ENCODE measurements around the gene LAMA1. TPM values are rescaled to one million over a fixed set of nuclear protein-coding genes. Genes with fewer than 3 reads are reported as not detected.

LAMA1 gene
- total RNA-seq, 2 donors from 2014 or later, result 0.99 to 3.4 TPM

GRCh38 chr18:6948281-6949055, 169.1 kb downstream of the LAMA1 start:
- intact Hi-C loops (cut with DNase I), result no loop called here
- TF ChIP-seq POLR2A (IDR thresholded peaks at IDR 0.05) (no peak), CTCF (IDR thresholded peaks at IDR 0.05) (no peak)
- no peaks in the 10 kb centered on the region for H3K9me3 ChIP-seq
- peaks cover 64% of the 10 kb centered on the region for H3K4me1 ChIP-seq
- H3K27ac ChIP-seq, result peak overlapping the region in 3 of 4 donors; percentile 59 to 76 (median 66)
- no peaks in the 10 kb centered on the region for H3K27me3 ChIP-seq
- no peak overlapping the region for H3K4me3 ChIP-seq
- no peaks in the 10 kb centered on the region for H3K36me3 ChIP-seq (replicated peaks in 1 of 2; ENCODE audit: insufficient read depth in 1 of 2, low read depth in 2 of 2)
- 68 to 73% methylated on average over 16 of the region's 16 CpGs for WGBS, 2 donors
- ATAC-seq (no peak), DNase-seq (no peak)

DNA sequence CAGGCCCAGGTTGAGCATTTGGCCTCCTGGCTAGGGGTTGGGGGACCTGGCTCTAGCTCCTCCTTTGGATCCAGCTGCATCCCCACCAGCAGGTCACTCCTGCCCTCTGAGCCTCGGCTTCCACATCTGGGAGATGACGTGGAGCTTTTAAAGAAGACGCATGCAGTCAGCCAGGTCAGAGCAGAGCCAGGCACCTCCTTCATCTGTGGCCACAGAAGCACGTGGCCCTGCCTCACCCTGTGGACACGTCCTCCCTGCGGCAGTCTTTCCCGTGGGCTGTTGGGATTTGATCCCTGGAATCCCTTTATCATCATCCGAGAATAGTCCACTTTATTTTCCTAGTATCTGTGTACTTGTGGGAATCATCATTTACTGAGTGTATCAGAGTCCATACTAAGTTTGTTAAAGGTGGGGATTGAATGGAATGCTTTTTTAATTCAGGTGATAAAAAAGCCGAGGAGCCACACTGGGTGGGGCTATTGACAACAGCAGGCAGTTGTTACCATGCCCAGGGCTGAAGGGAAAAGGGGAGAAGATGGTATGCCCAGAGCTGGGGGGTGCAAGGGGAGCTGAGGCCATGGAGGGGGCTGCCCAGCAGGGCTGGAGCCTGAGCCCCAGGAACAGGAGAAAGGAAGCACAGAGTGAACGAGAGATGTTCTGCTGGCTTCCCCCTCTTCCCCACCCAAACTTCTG, 170.1 kb downstream of the LAMA1 start:
- 79 to 83% methylated on average over 9 to 10 of the region's 10 CpGs for WGBS, 2 donors
- Histone ChIP-seq H3K36me3 (replicated peaks in 1 of 2; ENCODE audit: insufficient read depth in 1 of 2, low read depth in 2 of 2) (no peaks in the 10 kb centered on the region), H3K4me1 (peaks cover 72% of the 10 kb centered on the region), H3K4me3 (no peak overlapping the region), H3K27me3 (no peaks in the 10 kb centered on the region), H3K9me3 (no peaks in the 10 kb centered on the region), H3K27ac (peak overlapping the region in 1 of 4 donors; percentile 26)
- ATAC-seq (no peak), DNase-seq (no peak)
- intact Hi-C loops (cut with DNase I), result no loop called here
- no peak for TF ChIP-seq POLR2A (IDR thresholded peaks at IDR 0.05)
- TF ChIP-seq CTCF (IDR thresholded peaks at IDR 0.05), result no peak

GRCh38 chr18:6943143-6943542, 174.5 kb downstream of the LAMA1 start:
- H3K27me3 ChIP-seq, result no peaks in the 10 kb centered on the region
- DNase-seq (peak; percentile 71 to 91 (median 82)), ATAC-seq (peak; percentile 92)
- 29 to 33% methylated on average over 3 to 6 of the region's 6 CpGs for WGBS, 2 donors
- H3K36me3 ChIP-seq (replicated peaks in 1 of 2; ENCODE audit: insufficient read depth in 1 of 2, low read depth in 2 of 2), result no peaks in the 10 kb centered on the region
- peak overlapping the region; percentile 67 to 90 (median 81) for H3K27ac ChIP-seq
- H3K4me1 ChIP-seq, result peaks cover 55% of the 10 kb centered on the region
- no peaks in the 10 kb centered on the region for H3K9me3 ChIP-seq
- no peak overlapping the region for H3K4me3 ChIP-seq
- TF ChIP-seq CTCF (IDR thresholded peaks at IDR 0.05), result no peak
- peak in 1 of 3 donors; percentile 37 for TF ChIP-seq POLR2A (IDR thresholded peaks at IDR 0.05)
- intact Hi-C loops (cut with DNase I), result no loop called here

GRCh38 chr18:6942742-6943141, 174.9 kb downstream of the LAMA1 start:
- Histone ChIP-seq H3K27ac (peak overlapping the region; percentile 67 to 90 (median 81)), H3K36me3 (replicated peaks in 1 of 2; ENCODE audit: insufficient read depth in 1 of 2, low read depth in 2 of 2) (no peaks in the 10 kb centered on the region), H3K4me3 (no peak overlapping the region), H3K27me3 (no peaks in the 10 kb centered on the region), H3K9me3 (no peaks in the 10 kb centered on the region), H3K4me1 (peaks cover 51% of the 10 kb centered on the region)
- intact Hi-C loops (cut with DNase I), result no loop called here
- TF ChIP-seq POLR2A (IDR thresholded peaks at IDR 0.05) (no peak), CTCF (IDR thresholded peaks at IDR 0.05) (no peak)
- no peak for DNase-seq
- peak; percentile 63 for ATAC-seq
- 44 to 51% methylated on average over 3 of the region's 3 CpGs for WGBS, 2 donors
